ENCODE measurements around the gene ADGRE1. TPM values are rescaled to one million over a fixed set of nuclear protein-coding genes. Genes with fewer than 3 reads are reported as not detected.

ADGRE1 gene
- total and polyA plus RNA-seq, 2 of the 8 experiments (the other 6 are each of a cell fraction or from before 2014, with no cell fraction given) = not detected

DNA sequence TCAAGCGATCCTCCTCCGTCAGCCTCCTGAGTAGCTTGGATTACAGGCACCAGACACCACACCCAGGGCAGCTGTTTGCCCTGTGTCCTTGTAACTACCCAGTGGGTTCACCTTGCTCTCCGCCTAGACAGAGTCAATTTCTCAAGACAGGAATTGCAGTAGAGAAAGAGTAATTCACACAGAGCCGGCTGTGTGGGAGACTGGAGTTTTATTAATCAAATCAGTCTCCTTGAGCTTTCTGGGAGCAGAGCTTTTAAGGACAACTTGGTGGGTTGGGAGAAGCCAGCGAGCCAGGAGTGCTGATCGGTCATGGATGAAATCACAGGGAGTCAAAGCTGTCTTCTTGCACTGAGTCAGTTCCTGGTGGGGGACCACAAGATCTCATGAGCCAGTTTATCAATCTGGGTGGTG lies 20.6 kb upstream of the ADGRE1 start:
- Histone ChIP-seq H4K8ac (ENCODE audit: extremely low read depth, insufficient read depth, low read length) (no peak overlapping the region), H3K9me3 (ENCODE audit: insufficient read depth in 2 of 2, low read depth in 1 of 2, low read length in 1 of 2) (peaks cover 3 to 36% of the 10 kb centered on the region in 2 experiments; a peak in 3 of 4 replicates), H2BK5ac (ENCODE audit: low read depth, low read length) (no peak overlapping the region), H2BK20ac (ENCODE audit: low read length) (no peak overlapping the region), H3K27me3 (replicated peaks in 1 of 4; ENCODE audit: control insufficient read depth in 3 of 4, extremely low read depth in 1 of 4, insufficient read depth in 3 of 4, low read length in 3 of 4) (no peaks in the 10 kb centered on the region), H4K91ac (replicated peaks; ENCODE audit: insufficient read length, low read length) (no peak overlapping the region), H3K23me2 (ENCODE audit: low read depth, low read length) (no peaks in the 10 kb centered on the region), H3K4me2 (ENCODE audit: insufficient read depth in 1 of 2, low read depth in 2 of 2, low read length in 2 of 2) (no peak overlapping the region), H3K18ac (ENCODE audit: extremely low read depth, low read length) (no peak overlapping the region), H3K23ac (ENCODE audit: insufficient read length) (no peak overlapping the region), H2BK15ac (ENCODE audit: low read length) (no peak overlapping the region), H4K20me1 (replicated peaks in 1 of 2; ENCODE audit: control insufficient read depth in 1 of 2, insufficient read depth in 2 of 2, low read length in 2 of 2) (no peaks in the 10 kb centered on the region), H3K79me1 (ENCODE audit: low read depth, low read length) (no peaks in the 10 kb centered on the region), H3K4me1 (replicated peaks in 1 of 4; ENCODE audit: control insufficient read depth in 3 of 4, insufficient read depth in 4 of 4, low read length in 3 of 4) (no peaks in the 10 kb centered on the region), H3K56ac (replicated peaks; ENCODE audit: insufficient read length, low read depth, low read length) (no peak overlapping the region), H3K79me2 (ENCODE audit: control insufficient read depth in 1 of 2, insufficient read depth in 2 of 2, low read length in 2 of 2) (no peaks in the 10 kb centered on the region), H3K4me3 (ENCODE audit: extremely low read depth in 1 of 4, insufficient read depth in 2 of 4, low read depth in 3 of 4, low read length in 4 of 4) (no peak overlapping the region), H3K14ac (ENCODE audit: insufficient read length) (no peak overlapping the region), H3K4ac (replicated peaks; ENCODE audit: insufficient read length, low read depth, low read length) (no peak overlapping the region), H2AK5ac (ENCODE audit: low read depth, low read length) (no peak overlapping the region), H3K27ac (ENCODE audit: low read depth, low read length) (no peak overlapping the region), H2AFZ (ENCODE audit: low read length) (no peak overlapping the region), H3K36me3 (ENCODE audit: control insufficient read depth in 2 of 4, insufficient read depth in 4 of 4, low read length in 3 of 4) (no peaks in the 10 kb centered on the region), H2BK12ac (ENCODE audit: low read depth, low read length) (no peak overlapping the region), H2BK120ac (replicated peaks; ENCODE audit: low read depth, low read length) (no peak overlapping the region), H4K5ac (ENCODE audit: insufficient read length, low read depth, low read length) (no peak overlapping the region), H3K9ac (replicated peaks in 1 of 4; ENCODE audit: extremely low read depth in 1 of 4, low read depth in 3 of 4, low read length in 3 of 4) (no peak overlapping the region)
- 93% methylated on average over 6 of the region's 6 CpGs; no CpG with 5 or more reads in 1 of the 2 experiments for WGBS, 2 experiments (ENCODE audit: extremely low coverage in 1 of 2, insufficient coverage in 1 of 2, insufficient read length in 1 of 2, insufficient replicate concordance in 2 of 2, low coverage in 1 of 2, low lambda C conversion rate in 2 of 2, missing lambda C conversion rate in 1 of 2)
- no peak for TF ChIP-seq BACH1 (IDR thresholded peaks at IDR 0.05; ENCODE audit: low read length)
- TF ChIP-seq ZNF274 (IDR thresholded peaks at IDR 0.05; ENCODE audit: borderline replicate concordance, extremely low read depth, low read length) = no peak
- no peak for TF ChIP-seq GTF2F1 (IDR thresholded peaks at IDR 0.05; ENCODE audit: borderline replicate concordance, low read depth, low read length)
- no peak for TF ChIP-seq RXRA (IDR thresholded peaks at IDR 0.05; ENCODE audit: insufficient read depth, low read depth, low read length)
- no peak for TF ChIP-seq POU5F1 (IDR thresholded peaks at IDR 0.05; ENCODE audit: low read depth, low read length)
- FAIRE-seq = no peak
- ChIA-PET CTCF (ENCODE audit: partially characterized antibody) (interaction anchor here (1.1 to 1.3 kb wide), 2 partner anchors 11 to 133 kb away, joined by 3 read pairs; no protein-coding TSS in a partner anchor), POLR2A (ENCODE audit: partially characterized antibody) (no interaction called here)
- DNase-seq (ENCODE audit: low read depth in 1 of 2, low spot score in 2 of 2) = no peak

All from H1 (cell line).